Omental fat pad (tissue), 4 donors: Measurements from ENCODE around the gene SPTBN4. TPM values are rescaled to one million over a fixed set of nuclear protein-coding genes. Genes with fewer than 3 reads are reported as not detected.

Experiments
- ATAC-seq: fragments of 150-250 bp; one replicate; pipeline ENCODE4 v1.9.1; 2016; ENCODE audit warnings: mild to moderate bottlenecking, moderate library complexity; ENCODE audit not compliant: low FRiP score
- DNase-seq: peaks from one replicate; pipeline ENCODE4 v3.0.0-alpha.2; 2019; ENCODE audit warnings: low spot score
- small RNA-seq: library from RNA; depleted of rRNA; stranded (forward); fragments of <200 nt; gene quantifications from one replicate; pipeline ENCODE3, GENCODE V24; 2016
- total RNA-seq, 4 donors: library from RNA; depleted of rRNA; stranded (reverse); fragments of >200 nt; gene quantifications; one replicate each; pipeline ENCODE4 v1.1.0, GENCODE V29; 2016
- TF ChIP-seq, protein P1 (sequence below), 3 donors: fragments of 450-650 bp; IDR thresholded peaks; one replicate each; pipeline ENCODE4 v1.5.1; 2016 to 2017; ENCODE audit warnings: antibody characterized with exemption in 3 of 3, mild to moderate bottlenecking in 3 of 3, moderate library complexity in 2 of 3

SPTBN4 gene
- total RNA-seq, 4 donors from 2014 or later, result 1.4 to 3.2 (median 3.0) TPM

DNA sequence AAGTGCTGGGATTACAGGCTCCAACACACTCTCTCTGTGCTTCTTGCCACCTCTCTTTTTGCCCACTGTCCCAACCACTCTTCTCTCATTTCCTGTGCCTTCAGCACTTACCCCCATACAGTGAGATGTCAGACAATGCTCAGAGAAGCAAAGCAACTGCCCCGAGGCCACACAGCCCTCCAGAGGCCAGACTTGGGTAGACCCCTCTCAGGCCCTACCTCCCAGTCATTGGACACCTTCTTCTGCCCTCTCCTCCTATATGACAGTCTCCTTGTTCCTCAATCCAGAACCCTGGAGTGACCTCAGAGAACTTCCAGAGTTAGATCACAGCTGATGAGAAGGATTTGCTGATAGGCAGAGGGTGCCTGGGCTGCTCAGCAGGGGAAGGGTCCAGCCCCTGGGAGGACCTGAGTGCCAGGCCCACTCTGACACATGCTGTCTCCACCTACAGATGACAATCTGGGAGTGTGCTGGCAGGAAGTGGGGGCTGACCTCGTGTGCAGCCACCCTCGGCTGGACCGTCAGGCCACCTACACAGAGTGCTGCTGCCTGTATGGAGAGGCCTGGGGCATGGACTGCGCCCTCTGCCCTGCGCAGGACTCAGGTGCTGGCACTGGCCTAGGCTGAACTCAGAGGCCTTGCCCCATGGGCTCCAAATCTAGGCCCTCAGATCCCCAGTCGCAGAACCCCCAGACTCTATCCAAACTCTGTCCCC is 158.8 kb downstream of the SPTBN4 start:
- TF ChIP-seq, protein P1, sequence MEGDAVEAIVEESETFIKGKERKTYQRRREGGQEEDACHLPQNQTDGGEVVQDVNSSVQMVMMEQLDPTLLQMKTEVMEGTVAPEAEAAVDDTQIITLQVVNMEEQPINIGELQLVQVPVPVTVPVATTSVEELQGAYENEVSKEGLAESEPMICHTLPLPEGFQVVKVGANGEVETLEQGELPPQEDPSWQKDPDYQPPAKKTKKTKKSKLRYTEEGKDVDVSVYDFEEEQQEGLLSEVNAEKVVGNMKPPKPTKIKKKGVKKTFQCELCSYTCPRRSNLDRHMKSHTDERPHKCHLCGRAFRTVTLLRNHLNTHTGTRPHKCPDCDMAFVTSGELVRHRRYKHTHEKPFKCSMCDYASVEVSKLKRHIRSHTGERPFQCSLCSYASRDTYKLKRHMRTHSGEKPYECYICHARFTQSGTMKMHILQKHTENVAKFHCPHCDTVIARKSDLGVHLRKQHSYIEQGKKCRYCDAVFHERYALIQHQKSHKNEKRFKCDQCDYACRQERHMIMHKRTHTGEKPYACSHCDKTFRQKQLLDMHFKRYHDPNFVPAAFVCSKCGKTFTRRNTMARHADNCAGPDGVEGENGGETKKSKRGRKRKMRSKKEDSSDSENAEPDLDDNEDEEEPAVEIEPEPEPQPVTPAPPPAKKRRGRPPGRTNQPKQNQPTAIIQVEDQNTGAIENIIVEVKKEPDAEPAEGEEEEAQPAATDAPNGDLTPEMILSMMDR (IDR thresholded peaks at IDR 0.05), result no peak
- ATAC-seq (no peak), DNase-seq (no peak)

Small RNAs within 50 kb of the gene (small RNA-seq; reads per million reads assigned to genes)
- gene RF00017, result not detected

Other genes with a start within 250 kb of the SPTBN4 start
- under 1 TPM in 1 of 4 donors, not detected in 3; 0.28 TPM for gene TTC9B, start 248.6 kb upstream of the SPTBN4 start, total RNA-seq
- gene CCNP, start 240.3 kb upstream of the SPTBN4 start, total RNA-seq, result 1 to 10 TPM in 1 of 4 donors, under 1 TPM in 2, not detected in 1; 0.37 to 1.1 (median 0.48) TPM
- 100 to 1,000 TPM in 2 of 4 donors, 10 to 100 TPM in 2; 84.7 to 151 (median 99.1) TPM for gene AKT2, start 181.7 kb upstream of the SPTBN4 start, total RNA-seq
- gene C19orf47, start 118.6 kb upstream of the SPTBN4 start, total RNA-seq, result 10 to 100 TPM in 1 of 4 donors, 1 to 10 TPM in 3; 7.6 to 11.9 (median 8.3) TPM
- gene PLD3, start 118.3 kb upstream of the SPTBN4 start, total RNA-seq, result 100 to 1,000 TPM; 254 to 437 (median 351) TPM
- gene HIPK4, start 76.8 kb upstream of the SPTBN4 start, total RNA-seq, result 1 to 10 TPM in 1 of 4 donors, under 1 TPM in 1, not detected in 2; 0.24 to 2.2 TPM
- gene PRX, start 53.6 kb upstream of the SPTBN4 start, total RNA-seq, result 1 to 10 TPM; 2.2 to 6.1 (median 4.3) TPM
- 10 to 100 TPM; 18.9 to 80.9 (median 37.7) TPM for gene SERTAD1, start 41.0 kb upstream of the SPTBN4 start, total RNA-seq
- gene SERTAD3, start 22.7 kb upstream of the SPTBN4 start, total RNA-seq, result 10 to 100 TPM; 18.5 to 37.3 (median 23.7) TPM
- 100 to 1,000 TPM; 240 to 419 (median 329) TPM for gene BLVRB, start 1.3 kb upstream of the SPTBN4 start, total RNA-seq
- 10 to 100 TPM; 37.0 to 87.5 (median 47.8) TPM for gene SHKBP1, start 109.9 kb downstream of the SPTBN4 start, total RNA-seq
- 100 to 1,000 TPM in 3 of 4 donors, 10 to 100 TPM in 1; 73.5 to 197 (median 114) TPM for gene LTBP4, start 134.4 kb downstream of the SPTBN4 start, total RNA-seq
- gene NUMBL, start 223.7 kb downstream of the SPTBN4 start, total RNA-seq, result 100 to 1,000 TPM in 1 of 4 donors, 10 to 100 TPM in 3; 38.2 to 143 (median 45.3) TPM
- gene COQ8B, start 249.9 kb downstream of the SPTBN4 start, total RNA-seq, result 10 to 100 TPM; 22.1 to 38.8 (median 28.1) TPM